H9 (cell line): ENCODE measurements around the gene CPNE7. TPM values are rescaled to one million over a fixed set of nuclear protein-coding genes. Genes with fewer than 3 reads are reported as not detected.

Experiments
- DNase-seq: peaks from one replicate; pipeline ENCODE4 v3.0.0-alpha.2; 2017
- H2AFZ ChIP-seq: one replicate; pipeline ENCODE4 v1.6.1; 2013; ENCODE audit warnings: mild to moderate bottlenecking, low read length, control low read depth, moderate library complexity
- H2AK5ac ChIP-seq: 2 replicates; pipeline ENCODE4 v1.6.1; 2013; ENCODE audit warnings: low read length, control low read depth, mixed read lengths; ENCODE audit not compliant: insufficient read length
- H2BK120ac ChIP-seq: one replicate; pipeline ENCODE4 v1.6.1; 2013; ENCODE audit warnings: low read depth, mild to moderate bottlenecking, low read length, control low read depth, inconsistent platforms; ENCODE audit not compliant: poor library complexity, severe bottlenecking
- H2BK12ac ChIP-seq: 2 replicates; pipeline ENCODE4 v1.6.1; 2013; ENCODE audit warnings: low read length, control low read depth, mixed read lengths, low read depth; ENCODE audit not compliant: insufficient read length
- H2BK15ac ChIP-seq: 2 replicates; pipeline ENCODE4 v1.6.1; 2013; ENCODE audit warnings: low read depth, low read length, control low read depth
- H2BK20ac ChIP-seq: one replicate; pipeline ENCODE4 v1.6.1; 2013; ENCODE audit warnings: low read depth, mild to moderate bottlenecking, low read length, control low read depth, inconsistent platforms; ENCODE audit not compliant: poor library complexity, severe bottlenecking
- H2BK5ac ChIP-seq: 2 replicates; pipeline ENCODE4 v1.6.1; 2013; ENCODE audit warnings: low read length, control low read depth, mixed read lengths; ENCODE audit not compliant: insufficient read length
- H3K14ac ChIP-seq: 2 replicates; pipeline ENCODE4 v1.6.1; 2013; ENCODE audit warnings: low read length, control low read depth; ENCODE audit not compliant: insufficient read depth
- H3K18ac ChIP-seq: 2 replicates; pipeline ENCODE4 v1.6.1; 2013; ENCODE audit warnings: low read depth, mild to moderate bottlenecking, mixed read lengths, low read length, control low read depth; ENCODE audit not compliant: insufficient read length
- H3K23ac ChIP-seq: 2 replicates; pipeline ENCODE4 v1.6.1; 2013; ENCODE audit warnings: low read length, control low read depth, mixed read lengths, low read depth; ENCODE audit not compliant: insufficient read length
- H3K23me2 ChIP-seq: 2 replicates; pipeline ENCODE4 v1.6.1; 2013; ENCODE audit warnings: low read depth, mild to moderate bottlenecking, mixed read lengths, low read length, control low read depth; ENCODE audit not compliant: insufficient read length, poor library complexity, severe bottlenecking
- H3K27ac ChIP-seq: 2 replicates; pipeline ENCODE4 v1.5.1; 2013; ENCODE audit warnings: low read length, control low read depth, mixed read lengths, low read depth; ENCODE audit not compliant: insufficient read length
- H3K27me3 ChIP-seq: 2 replicates; pipeline ENCODE4 v1.6.1; 2013; ENCODE audit warnings: low read length, control low read depth, inconsistent platforms; ENCODE audit not compliant: insufficient read depth
- H3K4ac ChIP-seq: 2 replicates; pipeline ENCODE4 v1.6.1; 2013; ENCODE audit warnings: low read depth, mild to moderate bottlenecking, control low read depth, inconsistent platforms, low read length, moderate library complexity
- H3K4me1 ChIP-seq: 2 replicates; pipeline ENCODE4 v1.6.1; 2013; ENCODE audit warnings: low read length, control low read depth, inconsistent platforms; ENCODE audit not compliant: insufficient read depth
- H3K4me2 ChIP-seq: 2 replicates; pipeline ENCODE4 v1.6.1; 2013; ENCODE audit warnings: low read length, control low read depth, mixed read lengths; ENCODE audit not compliant: insufficient read length, insufficient read depth
- H3K56ac ChIP-seq: 2 replicates; pipeline ENCODE4 v1.6.1; 2013; ENCODE audit warnings: low read depth, mild to moderate bottlenecking, mixed read lengths, low read length, control low read depth; ENCODE audit not compliant: insufficient read length
- H3K79me1 ChIP-seq: 2 replicates; pipeline ENCODE4 v1.6.1; 2013; ENCODE audit warnings: low read depth, mild to moderate bottlenecking, moderate library complexity, low read length, control low read depth, inconsistent platforms; ENCODE audit not compliant: insufficient read depth, poor library complexity, severe bottlenecking
- H3K79me2 ChIP-seq: 2 replicates; pipeline ENCODE4 v1.6.1; 2013; ENCODE audit warnings: low read length, control low read depth, inconsistent platforms; ENCODE audit not compliant: insufficient read depth
- H3K9ac ChIP-seq: 2 replicates; pipeline ENCODE4 v1.6.1; 2013; ENCODE audit warnings: low read length, control low read depth, mixed read lengths; ENCODE audit not compliant: insufficient read length; ENCODE audit errors: extremely low read depth
- H3K9me3 ChIP-seq: one replicate; pipeline ENCODE4 v1.6.1; 2013; ENCODE audit warnings: low read depth, low read length, inconsistent platforms; ENCODE audit not compliant: control insufficient read depth
- H3T11ph ChIP-seq: one replicate; pipeline ENCODE4 v1.6.1; 2013; ENCODE audit warnings: mild to moderate bottlenecking, low read length, control low read depth, inconsistent platforms
- H4K20me1 ChIP-seq: one replicate; pipeline ENCODE4 v1.6.1; 2013; ENCODE audit not compliant: control insufficient read depth, insufficient read length, insufficient read depth
- H4K5ac ChIP-seq: 2 replicates; pipeline ENCODE4 v1.6.1; 2013; ENCODE audit warnings: low read depth, mild to moderate bottlenecking, mixed read lengths, low read length, control low read depth; ENCODE audit not compliant: insufficient read length
- H4K8ac ChIP-seq: replicated peaks from 2 replicates; pipeline ENCODE4 v1.6.1; 2013; ENCODE audit warnings: low read length, control low read depth, mixed read lengths, low read depth; ENCODE audit not compliant: insufficient read length
- H4K91ac ChIP-seq: 2 replicates; pipeline ENCODE4 v1.6.1; 2013; ENCODE audit warnings: low read depth, mild to moderate bottlenecking, moderate library complexity, mixed read lengths, low read length, control low read depth; ENCODE audit not compliant: insufficient read length
- H3K27ac Mint-ChIP-seq, 3 experiments: 2 replicates in 2 of 3; 3 replicates in 1 of 3; pipeline ENCODE4 v1.8.0; 2020 to 2021; ENCODE audit warnings: mixed read lengths in 3 of 3, mild to moderate bottlenecking in 1 of 3, moderate library complexity in 1 of 3
- H3K27me3 Mint-ChIP-seq: 2 replicates; pipeline ENCODE4 v1.8.0; 2021; ENCODE audit warnings: low read depth, mild to moderate bottlenecking, moderate library complexity, mixed read lengths
- H3K36me3 Mint-ChIP-seq, 3 experiments: 2 replicates in 2 of 3; 3 replicates in 1 of 3; pipeline ENCODE4 v1.8.0; 2020 to 2021; ENCODE audit warnings: low read depth in 3 of 3, mixed read lengths in 3 of 3; ENCODE audit not compliant: insufficient read depth in 1 of 3
- H3K4me1 Mint-ChIP-seq, 2 experiments: 2 replicates each; pipeline ENCODE4 v1.8.0; 2020; ENCODE audit warnings: mixed read lengths in 2 of 2
- H3K4me3 Mint-ChIP-seq, 2 experiments: 2 replicates in 1 of 2; 3 replicates in 1 of 2; pipeline ENCODE4 v1.8.0; 2020 to 2021; ENCODE audit warnings: mild to moderate bottlenecking in 2 of 2, mixed read lengths in 2 of 2, moderate library complexity in 1 of 2
- H3K9me3 Mint-ChIP-seq, 2 experiments: 2 replicates in 1 of 2; 3 replicates in 1 of 2; pipeline ENCODE4 v1.8.0; 2020; ENCODE audit warnings: mild to moderate bottlenecking in 2 of 2, mixed read lengths in 2 of 2, moderate library complexity in 1 of 2
- CTCF ChIP-seq: fragments of 200-600 bp; sonication (generic); conservative IDR thresholded peaks from 3 replicates; pipeline ENCODE4 v1.8.0; 2021; ENCODE audit warnings: antibody characterized with exemption, mild to moderate bottlenecking
- WGBS: extraction: QIAGEN DNeasy Blood & Tissue Kit; methylation state at CpG from one replicate; pipeline ENCODE4 v1.1.7; 2013; ENCODE audit warnings: missing lambda C conversion rate, low lambda C conversion rate, mixed read lengths; ENCODE audit not compliant: insufficient read length; ENCODE audit errors: extremely low coverage; 5-methylcytosine and 5-hydroxymethylcytosine counted together
- total RNA-seq: library from RNA; stranded (reverse); gene quantifications from 2 replicates; pipeline ENCODE4 v1.2.1, GENCODE V29; 2021

Gene CPNE7
- total RNA-seq, 1 experiment from 2014 or later: 23.4 TPM

- no peak overlapping the region for H4K91ac ChIP-seq
- H2BK15ac ChIP-seq: no peak overlapping the region
- peaks cover 3% of the 10 kb centered on the region; the same call in 1 of the 2 replicates for H3K27me3 ChIP-seq
- peak overlapping the region; percentile 65 to 86 for H3K4me3 Mint-ChIP-seq
- H3K4me2 ChIP-seq: peak overlapping the region; percentile 42
- no peak overlapping the region for H2AK5ac ChIP-seq
- H4K5ac ChIP-seq: no peak overlapping the region
- H3K23ac ChIP-seq: no peak overlapping the region
- H4K8ac ChIP-seq: no peak overlapping the region
- H3K9me3 Mint-ChIP-seq: no peaks in the 10 kb centered on the region
- no peak overlapping the region for H2BK12ac ChIP-seq
- peak; percentile 84 for TF ChIP-seq CTCF
- no peak overlapping the region for H3K4ac ChIP-seq
- H4K20me1 ChIP-seq: no peaks in the 10 kb centered on the region
- peak; percentile 85 for DNase-seq
- H3K27me3 Mint-ChIP-seq: peaks cover 60% of the 10 kb centered on the region
- no peak overlapping the region for H3K27ac Mint-ChIP-seq
- H3K18ac ChIP-seq: peak overlapping the region; percentile 43
- no peaks in the 10 kb centered on the region for H3K9me3 ChIP-seq
- H2BK5ac ChIP-seq: no peak overlapping the region
- peaks cover 11% of the 10 kb centered on the region for H3K23me2 ChIP-seq
- H2BK20ac ChIP-seq: no peak overlapping the region
- no peaks in the 10 kb centered on the region for H3K79me1 ChIP-seq
- no peaks in the 10 kb centered on the region for H3K4me1 ChIP-seq
- H3K9ac ChIP-seq: no peak overlapping the region
- H3T11ph ChIP-seq: no peak overlapping the region
- H3K79me2 ChIP-seq: no peaks in the 10 kb centered on the region
- H2BK120ac ChIP-seq: no peak overlapping the region
- H3K14ac ChIP-seq: peak overlapping the region; percentile 77; the same call in 1 of the 2 replicates
- no peak overlapping the region for H3K27ac ChIP-seq
- H3K56ac ChIP-seq: no peak overlapping the region
- no peak overlapping the region for H2AFZ ChIP-seq
- peaks cover 2 to 6% of the 10 kb centered on the region in 2 experiments; a peak in 2 of 4 replicates for H3K4me1 Mint-ChIP-seq
- no CpG with 5 or more reads among the region's 55 CpGs for WGBS
- H3K36me3 Mint-ChIP-seq: peaks cover 0 to 6% (median 4%) of the 10 kb centered on the region in 3 experiments; a peak in 5 of 7 replicates
Observed at GRCh38 chr16:89574681-89575246, 794 bp upstream of the CPNE7 start.
